Keratinocyte (primary cell): ENCODE data around the gene GABRA4. TPM values are rescaled to one million over a fixed set of nuclear protein-coding genes. Genes with fewer than 3 reads are reported as not detected.

Source experiments
- DNase-seq: peaks from one replicate; pipeline ENCODE4 v3.0.0-alpha.2; 2011; ENCODE audit warnings: low read depth, missing footprints, low spot score
- FAIRE-seq: peaks from 2 replicates; lab custom pipeline; 2011; peaks lifted over from hg19 to GRCh38; lab: Jason Lieb, UNC
- H2AFZ ChIP-seq: 2 replicates; pipeline ENCODE4 v1.6.0; 2012; ENCODE audit warnings: low read length, control low read depth, inconsistent platforms; ENCODE audit not compliant: control insufficient read depth
- H3K27ac ChIP-seq: 2 replicates; pipeline ENCODE4 v1.5.1; 2011; ENCODE audit warnings: low read length; ENCODE audit not compliant: control insufficient read depth, insufficient read depth
- H3K27me3 ChIP-seq: 3 replicates; pipeline ENCODE4 v1.6.0; 2011; ENCODE audit warnings: low read length; ENCODE audit not compliant: control insufficient read depth, insufficient read depth; ENCODE audit errors: extremely low read depth
- H3K36me3 ChIP-seq, 2 experiments: 2 replicates in 1 of 2; 3 replicates in 1 of 2; pipeline ENCODE4 v1.5.1; 2011; ENCODE audit warnings: low read length in 2 of 2, mild to moderate bottlenecking in 1 of 2; ENCODE audit not compliant: control insufficient read depth in 2 of 2, insufficient read depth in 2 of 2; ENCODE audit errors: extremely low read depth in 1 of 2
- H3K4me1 ChIP-seq: 3 replicates; pipeline ENCODE4 v1.5.1; 2011; ENCODE audit warnings: low read length; ENCODE audit not compliant: control insufficient read depth, insufficient read depth; ENCODE audit errors: extremely low read depth
- H3K4me2 ChIP-seq: 3 replicates; pipeline ENCODE4 v1.6.0; 2011; ENCODE audit warnings: low read depth, low read length; ENCODE audit not compliant: control insufficient read depth, insufficient read depth; ENCODE audit errors: extremely low read depth
- H3K4me3 ChIP-seq, 3 experiments: fragments of 200-600 bp in 1 of 3; sonication (generic) in 1 of 3; 2 replicates in 2 of 3; 3 replicates in 1 of 3; pipeline ENCODE4 v1.5.1; 2011 to 2016; ENCODE audit warnings: low read length in 3 of 3, mild to moderate bottlenecking in 3 of 3, control low read depth in 2 of 3, inconsistent platforms in 1 of 3, low read depth in 1 of 3, mixed read lengths in 1 of 3, mixed run types in 1 of 3, moderate library complexity in 1 of 3; ENCODE audit not compliant: control insufficient read depth in 2 of 3, insufficient read depth in 2 of 3; ENCODE audit errors: extremely low read depth in 1 of 3
- H3K79me2 ChIP-seq: 2 replicates; pipeline ENCODE4 v1.6.0; 2012; ENCODE audit warnings: low read length; ENCODE audit not compliant: control insufficient read depth, insufficient read depth
- H3K9ac ChIP-seq: 3 replicates; pipeline ENCODE4 v1.6.0; 2011; ENCODE audit warnings: low read length; ENCODE audit not compliant: control insufficient read depth, insufficient read depth; ENCODE audit errors: extremely low read depth
- H3K9me1 ChIP-seq: 3 replicates; pipeline ENCODE4 v1.6.0; 2011; ENCODE audit warnings: low read length; ENCODE audit not compliant: control insufficient read depth, insufficient read depth; ENCODE audit errors: extremely low read depth
- H3K9me3 ChIP-seq: 2 replicates; pipeline ENCODE4 v1.5.1; 2012; ENCODE audit warnings: low read depth, low read length; ENCODE audit not compliant: control insufficient read depth
- H4K20me1 ChIP-seq: 3 replicates; pipeline ENCODE4 v1.6.0; 2011; ENCODE audit warnings: low read length; ENCODE audit not compliant: control insufficient read depth, insufficient read depth; ENCODE audit errors: extremely low read depth
- CTCF ChIP-seq, 3 experiments: IDR thresholded peaks in 1 of 3; conservative IDR thresholded peaks in 1 of 3; optimal IDR thresholded peaks in 1 of 3; 2 replicates in 2 of 3; 3 replicates in 1 of 3; pipeline versions ENCODE3 to v1.5.1; 2011; ENCODE audit warnings: low read length in 3 of 3, mild to moderate bottlenecking in 3 of 3, moderate library complexity in 2 of 3, control low read depth in 1 of 3, inconsistent platforms in 1 of 3; ENCODE audit not compliant: insufficient read depth in 2 of 3; ENCODE audit errors: extremely low read depth in 1 of 3
- EZH2 ChIP-seq: IDR thresholded peaks from one replicate; pipeline ENCODE4 v1.6.1; 2012; ENCODE audit warnings: inconsistent platforms, mild to moderate bottlenecking, low read length, moderate library complexity
- dilution Hi-C: fragments of 300-500 bp; cut with MboI; formaldehyde crosslinking; loops from one replicate; pipeline ENCODE4 v1.7.0; 2020; ENCODE audit warnings: low sequenced_read_pairs; ENCODE audit not compliant: extremely low pct_ligation_motif_present
- polyA plus RNA-seq, 5 experiments: library from polyadenylated mRNA; depleted of rRNA in 3 of 5; stranded (reverse) in 3 of 5; stranded (forward) in 1 of 5; unstranded in 1 of 5; fragments of >200 nt; gene quantifications; 1 replicate in 1 of 5; 2 replicates in 3 of 5; 3 replicates in 1 of 5; pipeline versions ENCODE4 v1.2.1 to v1.2.3, GENCODE V29; 2011 to 2012; ENCODE audit warnings: missing spikeins in 2 of 5, low read depth in 1 of 5, low replicate concordance in 1 of 5

GABRA4 gene
- polyA plus RNA-seq, 1 donor (not counting 4 experiments of a cell fraction or from before 2014, with no cell fraction given): not detected

DNA sequence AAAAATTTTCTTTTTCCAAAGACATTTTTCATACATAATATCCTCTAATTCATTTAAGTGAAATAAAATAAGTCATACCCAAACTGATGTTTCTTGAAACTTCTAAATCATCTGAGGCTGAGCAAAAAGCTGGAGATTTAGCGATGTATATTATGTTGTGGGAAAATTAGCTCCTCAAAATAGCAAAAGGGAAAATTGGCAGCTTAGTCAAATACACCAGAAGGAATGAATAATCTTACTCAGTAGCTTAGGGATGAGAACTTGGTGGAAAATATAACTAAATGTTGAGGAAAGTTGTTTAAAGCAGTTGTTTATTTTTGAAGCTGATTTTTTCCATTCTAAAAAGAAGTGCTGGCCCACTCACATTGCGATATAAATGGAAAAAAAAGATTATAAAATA, 40.9 kb downstream of the GABRA4 start:
- H3K9me1 ChIP-seq: no peaks in the 10 kb centered on the region
- H3K4me2 ChIP-seq: no peak overlapping the region
- dilution Hi-C loops: no loop called here
- no peaks in the 10 kb centered on the region for H3K27me3 ChIP-seq
- no peak overlapping the region for H3K27ac ChIP-seq
- no peak for FAIRE-seq
- no peak for TF ChIP-seq EZH2
- no peak for TF ChIP-seq CTCF (optimal IDR thresholded peaks at IDR 0.05 in 1 of 3, IDR thresholded peaks at IDR 0.05 in 1 of 3, conservative IDR thresholded peaks at IDR 0.05 in 1 of 3; ENCODE audit: extremely low read depth in 1 of 3, insufficient read depth in 2 of 3, low read length in 3 of 3)
- H2AFZ ChIP-seq: no peak overlapping the region
- no peaks in the 10 kb centered on the region for H3K36me3 ChIP-seq
- no peak for DNase-seq
- no peaks in the 10 kb centered on the region for H4K20me1 ChIP-seq
- H3K4me1 ChIP-seq: no peaks in the 10 kb centered on the region
- no peak overlapping the region for H3K4me3 ChIP-seq
- no peaks in the 10 kb centered on the region for H3K9me3 ChIP-seq
- H3K9ac ChIP-seq: no peak overlapping the region
- H3K79me2 ChIP-seq: no peaks in the 10 kb centered on the region

DNA sequence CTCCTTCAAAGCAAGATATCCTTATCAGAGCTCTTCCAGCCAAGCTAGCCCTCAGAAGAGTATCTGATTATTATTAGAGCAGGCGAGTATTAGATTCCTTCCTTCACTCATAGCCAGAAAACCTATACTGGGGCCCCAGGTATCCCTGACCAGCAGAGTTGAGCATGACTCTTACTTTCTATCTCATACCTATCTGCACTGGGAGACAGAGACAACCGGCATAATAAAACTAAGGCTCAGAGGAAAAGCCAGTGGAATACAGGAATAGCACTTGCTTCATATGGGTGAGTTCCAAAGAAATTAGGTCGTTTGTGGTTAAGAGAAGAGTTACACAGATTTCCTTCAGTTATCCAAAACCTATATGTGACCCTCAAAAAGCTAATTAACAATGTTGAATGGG, 42.6 kb downstream of the GABRA4 start:
- Histone ChIP-seq H3K9me1 (no peaks in the 10 kb centered on the region), H4K20me1 (no peaks in the 10 kb centered on the region), H3K4me3 (no peak overlapping the region), H3K36me3 (no peaks in the 10 kb centered on the region), H3K9me3 (no peaks in the 10 kb centered on the region), H2AFZ (no peak overlapping the region), H3K79me2 (no peaks in the 10 kb centered on the region), H3K4me2 (no peak overlapping the region), H3K9ac (no peak overlapping the region), H3K4me1 (no peaks in the 10 kb centered on the region), H3K27ac (no peak overlapping the region), H3K27me3 (no peaks in the 10 kb centered on the region)
- FAIRE-seq (no peak), DNase-seq (no peak)
- dilution Hi-C loops: no loop called here
- no peak for TF ChIP-seq EZH2
- no peak for TF ChIP-seq CTCF (optimal IDR thresholded peaks at IDR 0.05 in 1 of 3, IDR thresholded peaks at IDR 0.05 in 1 of 3, conservative IDR thresholded peaks at IDR 0.05 in 1 of 3; ENCODE audit: extremely low read depth in 1 of 3, insufficient read depth in 2 of 3, low read length in 3 of 3)
